Measurements from ENCODE around the gene EFNB2.

The EFNB2 gene

GRCh38 chr13:106499113-106499512 lies 36.3 kb downstream of the EFNB2 start:
- DNase-seq: no peak

GRCh38 chr13:106498571-106498970 lies 36.9 kb downstream of the EFNB2 start:
- DNase-seq: no peak

GRCh38 chr13:106498158-106498557 lies 37.3 kb downstream of the EFNB2 start:
- DNase-seq: no peak

- no peak for DNase-seq
Observed at GRCh38 chr13:106497079-106497478, 38.4 kb downstream of the EFNB2 start.

GRCh38 chr13:106496072-106496997 lies 39.1 kb downstream of the EFNB2 start:
- no peak for DNase-seq

GRCh38 chr13:106494936-106495335 lies 40.5 kb downstream of the EFNB2 start:
- DNase-seq: no peak

GRCh38 chr13:106494506-106494905 lies 41.0 kb downstream of the EFNB2 start:
- DNase-seq: no peak

- DNase-seq: peak; percentile 39
Observed at GRCh38 chr13:106493533-106494220, 41.8 kb downstream of the EFNB2 start.

- DNase-seq: no peak
Observed at GRCh38 chr13:106492588-106493475, 42.6 kb downstream of the EFNB2 start.

GRCh38 chr13:106491928-106492587 lies 43.4 kb downstream of the EFNB2 start:
- DNase-seq: no peak

GRCh38 chr13:106491463-106491862 lies 44.0 kb downstream of the EFNB2 start:
- no peak for DNase-seq

- DNase-seq: peak; percentile 45
Observed at GRCh38 chr13:106490569-106491321, 44.7 kb downstream of the EFNB2 start.

- DNase-seq: no peak
Observed at GRCh38 chr13:106489849-106490568, 45.5 kb downstream of the EFNB2 start.

GRCh38 chr13:106488686-106489085 lies 46.8 kb downstream of the EFNB2 start:
- no peak for DNase-seq

GRCh38 chr13:106488076-106488475 lies 47.4 kb downstream of the EFNB2 start:
- DNase-seq: no peak

GRCh38 chr13:106487129-106487528 lies 48.3 kb downstream of the EFNB2 start:
- DNase-seq: no peak

- no peak for DNase-seq
Observed at GRCh38 chr13:106486287-106486686, 49.2 kb downstream of the EFNB2 start.

- no peak for DNase-seq
Observed at GRCh38 chr13:106484537-106485193, 50.8 kb downstream of the EFNB2 start.

- no peak for DNase-seq
Observed at GRCh38 chr13:106484084-106484483, 51.4 kb downstream of the EFNB2 start.

GRCh38 chr13:106481919-106482318 lies 53.5 kb downstream of the EFNB2 start:
- no peak for DNase-seq
